HepG2 (cell line): ENCODE data around the gene LIPC. TPM values are rescaled to one million over a fixed set of nuclear protein-coding genes. Genes with fewer than 3 reads are reported as not detected.
A peak's percentile ranks its signal among the peaks of the same experiment; 100 is the strongest.

Experiments used
- CEBPG ChIP-seq: IDR thresholded peaks from 2 replicates; pipeline ENCODE4 v1.6.1; 2016
- FOSL1 ChIP-seq: sonication (generic); formaldehyde crosslinking; IDR thresholded peaks from 2 replicates; pipeline ENCODE4 v1.9.0; 2021; ENCODE audit warnings: missing genetic modification reagents, borderline replicate concordance
- FOXO4 ChIP-seq: sonication (generic); formaldehyde crosslinking; conservative IDR thresholded peaks from 2 replicates; pipeline ENCODE4 v1.8.1; 2023; ENCODE audit warnings: missing genetic modification reagents
- KDM3A ChIP-seq: IDR thresholded peaks from 2 replicates; pipeline ENCODE4 v1.6.1; 2018; ENCODE audit warnings: low read depth, missing compliant biosample characterization
- KDM6A ChIP-seq: IDR thresholded peaks from 2 replicates; pipeline ENCODE4 v1.6.1; 2016; ENCODE audit warnings: low read depth
- KLF13 ChIP-seq: sonication (generic); formaldehyde crosslinking; IDR thresholded peaks from 2 replicates; pipeline ENCODE4 v1.4.0; 2020; ENCODE audit warnings: mild to moderate bottlenecking, missing genetic modification reagents
- LCORL ChIP-seq, 2 experiments: fragments of 450-650 bp in 1 of 2; sonication (generic) in 1 of 2; formaldehyde crosslinking in 1 of 2; IDR thresholded peaks; 2 replicates each; pipeline versions ENCODE4 v1.5.0 to v1.6.1; 2017 to 2020; ENCODE audit warnings: antibody characterized with exemption in 1 of 2, missing genetic modification reagents in 1 of 2
- MEIS1 ChIP-seq: sonication (generic); formaldehyde crosslinking; IDR thresholded peaks from 2 replicates; pipeline ENCODE4 v1.9.0; 2021; ENCODE audit warnings: mild to moderate bottlenecking, missing genetic modification reagents, moderate library complexity, borderline replicate concordance
- NR1H2 ChIP-seq: sonication (generic); formaldehyde crosslinking; IDR thresholded peaks from 2 replicates; pipeline ENCODE4 v1.8.1; 2022; ENCODE audit warnings: low read depth, missing genetic modification reagents, borderline replicate concordance
- RARA ChIP-seq: IDR thresholded peaks from 2 replicates; pipeline ENCODE4 v1.6.1; 2016; ENCODE audit warnings: missing genetic modification reagents, missing compliant biosample characterization
- TBX2 ChIP-seq: sonication (generic); formaldehyde crosslinking; IDR thresholded peaks from 2 replicates; pipeline ENCODE4 v1.5.0; 2020; ENCODE audit warnings: missing genetic modification reagents, mild to moderate bottlenecking, borderline replicate concordance
- USF2 ChIP-seq, 2 experiments: sonication (generic) in 1 of 2; formaldehyde crosslinking in 1 of 2; IDR thresholded peaks; 2 replicates each; pipeline versions ENCODE4 v1.5.1 to v1.6.1; 2011 to 2020; ENCODE audit warnings: borderline replicate concordance in 1 of 2, low read depth in 1 of 2, low read length in 1 of 2, mild to moderate bottlenecking in 1 of 2, missing genetic modification reagents in 1 of 2, moderate library complexity in 1 of 2
- ZBTB7B ChIP-seq: sonication (generic); formaldehyde crosslinking; IDR thresholded peaks from 2 replicates; pipeline ENCODE4 v1.4.0; 2020; ENCODE audit warnings: missing genetic modification reagents
- ZFY ChIP-seq: sonication (generic); formaldehyde crosslinking; IDR thresholded peaks from 2 replicates; pipeline ENCODE4 v1.4.0; 2020; ENCODE audit warnings: missing genetic modification reagents
- ZNF138 ChIP-seq: sonication (generic); formaldehyde crosslinking; IDR thresholded peaks from 2 replicates; pipeline ENCODE4 v1.5.0; 2020; ENCODE audit warnings: mild to moderate bottlenecking, low read depth, missing genetic modification reagents
- ZNF580 ChIP-seq: IDR thresholded peaks from 2 replicates; pipeline ENCODE4 v1.6.1; 2016; ENCODE audit warnings: low read depth, borderline replicate concordance
- ZNF687 ChIP-seq: sonication (generic); formaldehyde crosslinking; IDR thresholded peaks from 2 replicates; pipeline ENCODE4 v1.5.1; 2020; ENCODE audit warnings: mild to moderate bottlenecking, missing genetic modification reagents, moderate library complexity
- ZNF792 ChIP-seq: IDR thresholded peaks from 2 replicates; pipeline ENCODE4 v1.6.1; 2016
- polyA plus RNA-seq, 8 experiments: library from polyadenylated mRNA; depleted of rRNA in 3 of 8; stranded (reverse) in 7 of 8; unstranded in 1 of 8; fragments of >200 nt; fragmentation: Illumina TruSeq in 4 of 8; extraction: Trizol in 4 of 8; gene quantifications; 2 replicates each; pipeline versions ENCODE4 v1.2.1 to v1.2.3, GENCODE V29; 2011 to 2016; ENCODE audit warnings: low read depth in 4 of 8, missing spikeins in 1 of 8, mixed read lengths in 1 of 8; ENCODE audit not compliant: insufficient read depth in 1 of 8
- total RNA-seq, 5 experiments: library from RNA; depleted of rRNA; stranded (reverse); fragments of >200 nt; fragmentation: Illumina TruSeq; extraction: Trizol; gene quantifications; 2 replicates each; pipeline ENCODE4 v1.2.3, GENCODE V29; 2016; ENCODE audit warnings: low read depth in 1 of 5
- TF ChIP-seq, protein P1 (sequence below): sonication (generic); formaldehyde crosslinking; IDR thresholded peaks from 2 replicates; pipeline ENCODE4 v1.4.0; 2020; ENCODE audit warnings: missing genetic modification reagents

The LIPC gene
- total and polyA plus RNA-seq, 2 of the 13 experiments (the other 11 are each of a cell fraction or from before 2014, with no cell fraction given): 26.0 to 38.0 TPM

GRCh38 chr15:58528188-58528870, 96.5 kb downstream of the LIPC start (continued):
- TF ChIP-seq USF2 (IDR thresholded peaks at IDR 0.05; ENCODE audit: low read depth, low read length) (no peak), USF2 (CRISPR knock-in tag; IDR thresholded peaks at IDR 0.05; ENCODE audit: borderline replicate concordance) (no peak), ZFY (CRISPR knock-in tag) (peak; percentile 32; the same call in 1 of the 2 replicates), NR1H2 (no peak), KDM3A (CRISPR knock-in tag) (peak; percentile 28; the same call in 1 of the 2 replicates), KLF13 (CRISPR knock-in tag) (no peak), LCORL (IDR thresholded peaks at IDR 0.05) (no peak), LCORL (CRISPR knock-in tag; IDR thresholded peaks at IDR 0.05) (peak; percentile 87), FOSL1 (no peak), ZNF138 (CRISPR knock-in tag) (no peak), ZBTB7B (CRISPR knock-in tag) (peak; percentile 67; the same call in 1 of the 2 replicates), CEBPG (CRISPR knock-in tag) (peak; percentile 31; the same call in 1 of the 2 replicates), ZNF687 (CRISPR knock-in tag) (peak; percentile 64), TBX2 (peak; percentile 66; the same call in 1 of the 2 replicates), MEIS1 (0 out of 2 replicates have a peak, but pooled peaks have one; percentile 2), ZNF580 (CRISPR knock-in tag) (peak; percentile 15; the same call in 1 of the 2 replicates), KDM6A (CRISPR knock-in tag) (peak; percentile 36; the same call in 1 of the 2 replicates), RARA (CRISPR knock-in tag) (peak; percentile 26; the same call in 1 of the 2 replicates), ZNF792 (CRISPR knock-in tag) (no peak), FOXO4 (no peak)
- TF ChIP-seq, protein P1, sequence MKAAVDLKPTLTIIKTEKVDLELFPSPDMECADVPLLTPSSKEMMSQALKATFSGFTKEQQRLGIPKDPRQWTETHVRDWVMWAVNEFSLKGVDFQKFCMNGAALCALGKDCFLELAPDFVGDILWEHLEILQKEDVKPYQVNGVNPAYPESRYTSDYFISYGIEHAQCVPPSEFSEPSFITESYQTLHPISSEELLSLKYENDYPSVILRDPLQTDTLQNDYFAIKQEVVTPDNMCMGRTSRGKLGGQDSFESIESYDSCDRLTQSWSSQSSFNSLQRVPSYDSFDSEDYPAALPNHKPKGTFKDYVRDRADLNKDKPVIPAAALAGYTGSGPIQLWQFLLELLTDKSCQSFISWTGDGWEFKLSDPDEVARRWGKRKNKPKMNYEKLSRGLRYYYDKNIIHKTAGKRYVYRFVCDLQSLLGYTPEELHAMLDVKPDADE (CRISPR knock-in tag): no peak
